Measurements from ENCODE around the gene RSKR.
"Not testable (repeated sequence)": the region's sequence is repeated elsewhere in the genome, so short reads cannot be mapped to it uniquely, and the experiment has no call there.

Gene RSKR

DNA sequence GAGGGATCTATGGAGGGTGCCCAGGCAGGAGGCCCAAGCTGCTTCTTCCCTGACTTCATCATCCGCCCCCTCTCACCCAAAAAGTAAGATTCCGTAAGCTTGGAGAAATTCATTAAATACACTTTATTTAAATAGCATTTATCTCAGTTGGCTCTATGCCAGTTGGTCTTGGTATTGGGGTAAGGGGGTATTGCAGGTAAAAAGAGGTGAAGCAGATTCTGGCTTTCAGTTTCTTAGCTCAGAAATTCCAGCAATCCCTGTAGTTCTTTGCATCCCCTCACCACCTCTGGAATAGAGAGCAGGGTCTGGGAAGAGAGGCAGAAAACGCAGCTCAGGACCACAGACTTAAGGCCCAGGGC lies 36.5 kb downstream of the RSKR start:
- DNase-seq (ENCODE audit: low read depth), result no peak

DNA sequence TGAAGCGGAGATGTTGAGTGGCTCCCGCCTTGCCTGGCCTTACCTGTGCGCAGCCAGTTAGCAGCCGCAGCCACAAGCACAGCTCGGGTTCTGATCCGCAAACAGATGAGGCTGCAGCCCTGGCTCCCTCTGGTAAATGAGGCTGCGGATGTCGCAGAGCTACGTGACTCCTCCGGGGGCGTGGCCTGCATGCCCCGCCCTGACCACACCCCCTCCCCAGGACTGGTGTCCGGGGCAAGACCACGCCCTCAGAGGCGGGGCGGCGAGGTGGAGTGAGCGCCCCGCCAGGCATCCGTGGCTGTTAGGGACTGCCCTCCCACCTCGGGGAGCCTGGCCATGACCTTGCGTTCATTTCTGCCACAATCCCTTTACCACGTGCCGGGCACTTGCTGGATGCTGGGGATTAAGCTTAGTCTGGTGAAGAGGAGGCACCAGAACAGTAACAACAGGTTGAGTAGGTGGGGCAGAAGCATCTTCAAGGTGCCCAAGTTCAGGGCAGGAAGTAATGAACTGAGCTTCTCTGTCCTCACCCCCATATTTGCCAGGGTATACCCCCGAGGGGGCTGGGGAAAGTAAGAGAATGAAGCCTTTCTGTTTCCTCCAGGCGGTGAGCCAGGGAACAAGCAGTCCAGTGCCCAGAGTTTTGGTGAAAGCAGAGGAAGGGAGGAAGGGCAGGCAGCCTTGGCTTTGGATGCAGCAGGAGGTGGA lies 37.1 kb downstream of the RSKR start, which contains the start of gene ALDOC:
Gene ALDOC, minus strand, starts transcription at position 138 of the 708 bp plus-strand sequence. CDS start 1,363 bp downstream, outside the sequence.
- peak; percentile 85 for DNase-seq (ENCODE audit: low read depth)

DNA sequence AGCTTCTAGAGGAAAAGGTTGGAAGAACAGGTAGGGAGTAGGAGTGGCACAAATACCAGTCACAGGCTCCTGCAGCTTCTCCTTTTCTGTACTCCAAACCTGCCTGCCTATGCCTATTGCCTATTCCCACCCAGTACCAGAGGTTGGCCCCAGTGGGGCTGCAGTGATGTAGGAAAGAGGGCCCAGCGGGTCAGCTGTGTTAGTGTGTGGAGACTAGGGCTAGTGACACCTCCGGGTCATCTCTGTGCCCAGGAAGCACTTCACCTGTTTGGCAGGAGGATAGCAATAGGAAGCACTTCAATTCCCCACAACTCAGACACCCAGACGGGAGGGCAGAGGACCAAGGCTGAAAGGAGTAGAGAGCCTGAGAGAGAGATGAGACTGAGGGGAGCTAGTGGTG lies 38.0 kb downstream of the RSKR start:
- not testable (repeated sequence) for DNase-seq (ENCODE audit: low read depth)

- DNase-seq (ENCODE audit: low read depth), result no peak
Measured at GRCh38 chr17:28575126-28575795, 38.7 kb downstream of the RSKR start.

GRCh38 chr17:28574526-28574925 lies 39.5 kb downstream of the RSKR start:
- no peak for DNase-seq (ENCODE audit: low read depth)

DNA sequence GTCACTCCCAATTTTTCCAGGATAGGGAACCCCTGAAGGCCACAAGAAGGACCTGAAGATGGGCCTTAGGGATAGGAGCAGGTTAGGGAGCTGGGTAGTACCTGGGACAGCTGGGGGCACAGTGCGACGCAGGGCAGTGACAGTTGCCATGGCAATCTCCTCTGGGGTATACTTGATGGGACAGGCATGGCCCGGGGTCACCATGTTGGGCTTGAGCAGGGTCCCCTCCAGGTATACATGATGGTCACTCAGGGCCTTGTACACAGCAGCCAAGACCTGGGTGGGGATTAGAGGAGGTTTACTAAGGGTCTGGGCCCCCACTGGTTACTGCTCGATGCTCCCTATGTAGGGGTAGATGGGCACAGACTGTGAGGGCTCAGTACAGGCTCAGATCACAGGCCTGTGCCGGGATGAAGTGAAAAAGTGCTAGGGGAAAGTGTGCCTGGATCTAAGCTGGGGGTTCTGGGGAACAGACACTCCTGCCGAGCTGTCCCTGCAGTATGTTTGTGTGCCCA lies 40.0 kb downstream of the RSKR start:
- no peak for DNase-seq (ENCODE audit: low read depth)

DNA sequence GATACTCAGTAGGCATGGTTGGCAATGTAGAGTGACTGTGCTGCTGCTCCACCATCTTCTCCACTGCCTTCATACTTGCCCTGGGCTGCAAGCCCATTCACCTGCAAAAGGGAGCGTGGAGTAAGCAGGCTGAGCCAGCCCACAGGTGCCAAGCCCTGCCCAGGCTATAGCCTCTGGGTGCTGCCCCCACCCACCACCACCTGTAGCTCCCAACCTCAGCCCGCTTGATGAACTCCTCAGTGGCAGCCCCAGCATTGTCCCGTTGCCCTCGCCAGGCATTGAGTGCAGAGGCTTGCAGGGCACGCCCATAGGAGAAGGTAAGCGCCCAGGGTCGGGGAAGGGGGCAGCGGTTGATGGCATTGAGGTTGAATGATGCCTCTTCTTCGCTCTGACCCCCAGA lies 40.5 kb downstream of the RSKR start:
- no peak for DNase-seq (ENCODE audit: low read depth)

- DNase-seq (ENCODE audit: low read depth), result no peak
Measured at GRCh38 chr17:28573040-28573380, 41.0 kb downstream of the RSKR start.

- no peak for DNase-seq (ENCODE audit: low read depth)
Measured at GRCh38 chr17:28572259-28573039, 41.5 kb downstream of the RSKR start.

DNA sequence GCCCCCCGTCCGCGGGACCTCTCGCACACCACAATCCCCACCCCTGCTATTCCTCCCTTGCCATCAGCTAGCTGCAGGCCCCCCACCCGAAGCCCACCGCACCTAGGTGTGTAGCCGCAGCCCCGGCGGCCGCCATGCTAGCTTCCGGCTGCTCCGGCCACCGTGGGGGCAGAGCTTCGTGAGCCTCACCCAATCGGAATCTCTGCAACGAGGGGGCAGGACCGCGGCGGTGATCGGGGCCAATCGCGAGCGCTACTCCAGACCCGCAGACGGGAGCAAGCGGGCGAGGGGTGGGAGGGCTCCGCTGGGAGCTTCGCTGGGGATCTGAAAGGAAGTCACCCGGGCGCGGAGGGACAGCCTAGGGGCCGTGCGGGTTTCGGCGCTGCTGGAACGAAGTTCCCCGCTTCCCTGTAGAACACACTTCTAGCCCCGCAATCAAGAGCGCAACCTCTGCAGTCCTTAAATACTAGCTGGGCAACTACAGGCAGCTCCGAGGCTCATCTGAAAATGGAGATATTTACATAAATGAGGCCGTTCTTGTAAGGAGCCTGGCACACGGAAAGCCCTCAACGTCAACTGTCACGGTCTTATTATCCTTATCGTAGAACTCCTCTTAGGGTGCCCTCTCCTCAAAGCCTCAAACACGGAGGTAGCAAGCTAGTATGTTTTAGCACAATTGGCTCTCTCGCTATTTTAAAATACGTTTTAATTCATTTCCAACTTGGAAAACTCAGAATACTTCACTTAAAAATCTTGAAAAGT lies 42.4 kb downstream of the RSKR start, which contains the start of gene PIGS:
Gene PIGS, minus strand, starts transcription at position 164 of the 762 bp plus-strand sequence. Its CDS starts 28 bp downstream, at position 136.
- peak; percentile 82 for DNase-seq (ENCODE audit: low read depth)

DNA sequence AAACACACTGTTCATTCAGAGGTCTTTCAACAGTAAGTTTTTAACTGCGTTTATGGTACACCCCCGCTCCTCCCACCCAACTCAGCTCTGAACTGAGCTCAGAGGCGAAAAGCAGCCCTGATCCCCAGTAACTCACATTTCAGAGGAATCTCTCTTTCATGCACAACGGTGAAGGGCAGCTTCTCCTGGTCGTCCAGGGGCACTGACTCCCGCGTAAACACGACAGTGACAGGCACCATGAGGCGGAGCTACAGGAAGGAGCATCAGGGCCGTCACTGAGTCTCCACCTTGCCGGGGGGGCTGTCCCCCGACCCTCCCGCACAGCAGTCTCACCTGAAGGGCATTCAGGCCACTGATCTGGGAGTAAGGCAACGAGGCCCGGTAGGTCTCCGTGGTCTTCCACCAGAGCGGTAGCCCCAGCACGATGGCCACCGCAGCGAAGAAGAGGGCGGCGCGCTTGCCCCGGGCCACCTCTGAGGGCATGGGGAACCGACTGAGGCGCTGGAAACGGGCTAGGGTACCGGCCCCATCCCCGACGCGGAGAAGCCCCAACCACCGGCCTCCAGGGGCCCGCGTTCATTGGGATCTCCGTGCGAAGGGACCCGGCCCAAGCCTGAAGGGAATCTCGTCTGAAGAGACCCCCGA lies 43.1 kb downstream of the RSKR start:
- no peak for DNase-seq (ENCODE audit: low read depth)

- no peak for DNase-seq (ENCODE audit: low read depth)
Measured at GRCh38 chr17:28569446-28569845, 44.5 kb downstream of the RSKR start.

- DNase-seq (ENCODE audit: low read depth), result no peak
Measured at GRCh38 chr17:28567604-28568003, 46.4 kb downstream of the RSKR start.

DNA sequence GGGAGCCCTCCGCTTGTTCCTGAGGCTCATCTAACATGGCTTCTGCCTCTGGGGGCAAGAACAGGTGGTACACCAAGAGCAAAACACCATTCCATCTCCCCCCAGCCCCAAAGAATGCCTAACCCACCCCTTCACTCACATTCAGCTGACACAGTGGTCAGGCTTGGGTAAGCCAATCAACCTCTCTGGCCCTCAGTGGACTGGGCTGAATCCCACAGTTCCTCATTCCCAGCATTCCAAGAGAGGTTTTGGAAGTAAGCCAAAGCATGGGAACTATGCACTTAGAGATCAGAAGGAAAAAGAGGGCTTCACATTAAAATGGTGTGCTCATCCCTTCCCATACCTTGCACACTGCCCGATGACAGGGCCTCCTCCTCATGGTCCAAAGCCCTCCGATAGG lies 50.5 kb downstream of the RSKR start:
- DNase-seq (ENCODE audit: low read depth), result peak; percentile 82

Data from amniotic epithelial cell (primary cell).